GM19438 (cell line): Measurements from ENCODE around the gene NCBP1.

Source experiments
- ATAC-seq: cut with Tn5 transposase; IDR thresholded peaks from one replicate; pipeline ENCODE4 v1.9.1; 2021; ENCODE audit warnings: low read depth; ENCODE audit not compliant: unreplicated experiment

NCBP1 gene

DNA sequence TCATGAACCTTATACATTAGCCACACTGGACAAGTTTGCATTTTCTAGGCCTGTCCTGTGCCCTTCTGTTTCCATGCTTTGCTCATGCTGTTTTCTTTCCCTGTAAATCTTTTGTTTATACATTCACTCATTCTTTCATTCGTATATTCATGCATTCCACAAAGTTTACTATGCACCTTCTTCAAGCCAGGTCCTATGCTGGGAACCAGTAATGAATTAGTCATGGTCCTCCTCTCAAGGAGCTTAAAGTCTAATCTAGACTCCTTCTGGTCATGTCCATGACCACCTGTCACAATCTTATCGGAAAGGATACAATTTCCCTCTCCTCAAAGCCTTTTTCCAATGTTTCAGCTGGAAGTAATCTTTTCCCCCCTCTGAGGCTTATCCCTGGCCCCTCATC, 72.6 kb downstream of the NCBP1 start:
- no peak for ATAC-seq

DNA sequence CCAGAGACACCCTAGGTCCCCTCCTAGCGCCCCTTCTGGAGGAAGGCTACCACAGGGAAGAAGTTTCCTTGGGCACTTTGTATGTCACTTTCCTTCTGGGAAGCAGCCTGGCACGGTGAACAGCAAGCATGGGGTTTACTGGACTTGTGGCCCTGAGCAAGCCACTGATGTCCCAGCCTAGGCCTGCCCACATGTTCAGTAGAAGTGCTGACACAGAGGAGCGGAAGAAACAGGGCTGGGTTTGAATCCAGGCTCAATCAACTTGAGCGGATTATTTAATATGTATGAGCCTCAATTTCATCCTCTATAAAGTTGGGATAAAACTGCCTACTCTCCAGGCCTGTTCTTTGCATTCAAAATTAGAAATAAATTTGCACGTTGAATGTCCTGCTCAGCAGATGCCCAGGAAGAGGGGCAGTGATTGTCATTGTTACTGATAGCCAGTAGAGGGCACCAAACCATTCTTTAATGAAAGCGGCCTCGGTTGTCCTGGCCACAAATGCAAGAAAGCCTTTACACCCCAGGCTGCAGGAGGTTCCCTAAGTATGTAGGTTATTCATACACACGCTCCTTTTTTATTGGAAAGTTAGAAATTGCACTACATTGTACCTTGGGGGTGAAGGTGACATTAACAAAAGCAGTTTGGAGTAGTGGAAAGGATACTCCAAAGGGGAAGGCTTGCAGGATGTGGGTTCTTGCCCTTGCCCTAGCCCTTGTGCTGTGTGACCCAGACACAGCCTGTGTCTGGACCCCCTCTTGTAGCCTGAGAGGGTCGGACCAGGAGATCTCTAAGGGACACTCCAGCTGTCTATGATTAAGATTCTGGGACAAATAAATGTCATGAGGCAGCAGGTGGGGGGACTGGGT, 77.0 kb downstream of the NCBP1 start:
- ATAC-seq = peak; percentile 60

DNA sequence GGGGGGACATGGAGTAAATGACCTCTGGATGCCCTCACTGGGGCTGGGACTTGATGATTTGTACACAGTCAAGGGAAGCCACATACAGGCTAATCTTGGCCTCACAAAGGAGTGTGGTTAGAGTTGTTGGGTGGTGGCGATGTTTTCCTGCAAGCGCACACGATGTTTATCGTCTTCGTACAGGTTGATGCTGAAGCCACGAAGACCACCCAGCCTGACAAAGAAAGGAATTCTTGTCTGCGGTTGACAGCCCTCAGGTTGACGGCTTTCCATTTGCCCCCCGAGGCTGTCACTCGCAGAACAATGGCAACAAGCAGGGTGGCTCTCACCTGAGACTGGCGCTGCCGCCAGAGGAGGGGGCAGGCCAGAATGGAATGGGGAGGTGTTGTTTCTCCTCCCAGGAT, 77.6 kb downstream of the NCBP1 start:
- ATAC-seq = no peak

DNA sequence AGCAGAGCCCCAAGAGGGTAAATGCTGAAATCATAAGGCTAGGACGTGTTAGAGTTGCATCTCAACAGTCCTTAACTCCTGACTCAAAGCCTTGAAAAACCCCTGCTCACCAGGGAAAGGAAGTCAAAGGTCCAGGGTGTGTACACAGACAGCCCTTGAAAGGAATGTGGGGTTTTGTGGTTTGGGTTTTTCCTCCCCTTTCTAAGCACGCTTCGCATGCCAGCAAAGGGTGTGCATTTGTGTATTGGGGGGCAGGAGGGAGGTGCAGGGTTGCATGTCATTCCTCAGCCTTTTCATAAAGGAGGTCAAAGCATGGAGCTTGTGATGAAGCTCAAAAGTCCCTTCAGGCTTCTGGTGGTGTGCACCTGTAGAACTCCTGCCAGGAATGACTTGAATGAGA, 80.8 kb downstream of the NCBP1 start:
- no peak for ATAC-seq

DNA sequence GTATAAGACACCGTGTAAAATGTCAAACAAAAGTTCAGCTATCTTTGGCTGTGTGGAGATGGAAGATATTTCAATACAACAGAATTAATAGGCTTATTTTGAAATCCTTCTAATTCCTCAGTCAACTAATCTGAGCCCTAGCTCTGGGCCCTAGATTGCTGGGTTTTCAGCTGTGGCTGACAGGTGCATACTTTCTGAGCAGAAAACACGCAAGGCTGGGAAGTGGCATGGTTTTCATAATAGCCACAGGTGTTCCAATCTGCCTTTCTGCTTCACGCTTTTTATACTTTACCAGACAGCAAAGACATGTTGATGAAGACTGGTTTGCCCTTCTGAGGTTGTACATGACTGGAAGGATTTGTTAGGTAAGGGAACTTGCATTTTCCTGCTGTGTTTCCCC, 84.2 kb downstream of the NCBP1 start:
- no peak for ATAC-seq

DNA sequence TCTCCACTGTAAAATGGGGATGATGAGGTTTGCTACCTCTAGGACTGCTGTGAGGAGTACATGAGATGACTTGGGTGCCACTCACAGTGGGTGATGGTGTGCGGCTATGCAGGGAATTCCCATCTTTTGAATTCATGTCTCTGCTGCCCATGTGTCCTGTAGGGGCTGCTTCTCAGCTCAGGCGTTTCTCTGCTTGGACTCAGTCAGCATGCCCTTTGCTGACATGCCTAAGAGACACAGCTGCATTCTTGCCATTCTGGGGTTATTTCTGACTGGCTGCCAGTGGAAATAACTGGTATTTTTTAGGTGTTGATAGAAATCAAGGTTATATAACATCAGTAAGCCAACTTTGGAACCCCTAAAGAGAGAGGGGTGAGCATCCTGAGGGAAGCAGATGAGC, 87.8 kb downstream of the NCBP1 start:
- no peak for ATAC-seq

DNA sequence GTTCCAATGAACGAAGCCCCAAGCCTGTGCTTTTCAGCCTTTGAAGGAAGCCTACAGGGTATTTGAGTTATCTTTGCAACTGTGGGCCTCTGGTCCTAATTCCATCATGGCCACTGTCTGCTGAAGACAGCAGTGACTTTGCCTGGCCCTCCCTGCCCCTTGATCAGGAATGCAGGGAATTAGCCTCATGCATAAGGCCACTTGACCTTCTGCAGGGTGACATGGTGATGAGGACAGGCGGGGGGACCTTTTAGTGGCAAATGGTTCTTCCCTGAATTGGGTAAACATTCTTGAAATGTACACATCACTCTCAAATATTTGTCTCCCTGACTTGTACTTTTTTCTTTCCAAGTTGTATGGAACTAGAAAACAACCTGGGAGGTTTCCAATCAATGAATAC, 88.7 kb downstream of the NCBP1 start:
- no peak for ATAC-seq
